ENCODE measurements around the gene DNER. TPM values are rescaled to one million over a fixed set of nuclear protein-coding genes. Genes with fewer than 3 reads are reported as not detected.

Gene DNER
- polyA plus RNA-seq, 1 experiment, result not detected

GRCh38 chr2:229691631-229692030 lies 22.7 kb downstream of the DNER start:
- no peaks in the 10 kb centered on the region for H3K27me3 ChIP-seq (ENCODE audit: control insufficient read depth, insufficient read depth, low read length)
- H3K9me3 ChIP-seq (ENCODE audit: control insufficient read depth, insufficient read depth, low read length), result no peaks in the 10 kb centered on the region
- H3K4me3 ChIP-seq (ENCODE audit: low read depth, low read length), result no peak overlapping the region
- no peak for DNase-seq (ENCODE audit: low read depth, low spot score)
- ChIA-PET POLR2A (no interaction called here), CTCF (no interaction called here)
- TF ChIP-seq CTCF (IDR thresholded peaks at IDR 0.05; ENCODE audit: low read depth, low read length), result no peak
- H3K27ac ChIP-seq (ENCODE audit: low read depth, low read length), result no peak overlapping the region

GRCh38 chr2:229689307-229689839 lies 25.0 kb downstream of the DNER start:
- TF ChIP-seq CTCF (IDR thresholded peaks at IDR 0.05; ENCODE audit: low read depth, low read length), result no peak
- H3K4me3 ChIP-seq (ENCODE audit: low read depth, low read length), result no peak overlapping the region
- no peaks in the 10 kb centered on the region for H3K27me3 ChIP-seq (ENCODE audit: control insufficient read depth, insufficient read depth, low read length)
- ChIA-PET POLR2A (no interaction called here), CTCF (no interaction called here)
- H3K27ac ChIP-seq (ENCODE audit: low read depth, low read length), result no peak overlapping the region
- no peak for DNase-seq (ENCODE audit: low read depth, low spot score)
- no peaks in the 10 kb centered on the region; the same call in 1 of the 2 replicates for H3K9me3 ChIP-seq (ENCODE audit: control insufficient read depth, insufficient read depth, low read length)

- CTCF ChIA-PET, result no interaction called here
- no peak for DNase-seq (ENCODE audit: low read depth, low spot score)
- Histone ChIP-seq H3K27ac (ENCODE audit: low read depth, low read length) (no peak overlapping the region), H3K4me3 (ENCODE audit: low read depth, low read length) (no peak overlapping the region), H3K27me3 (ENCODE audit: control insufficient read depth, insufficient read depth, low read length) (no peaks in the 10 kb centered on the region), H3K9me3 (ENCODE audit: control insufficient read depth, insufficient read depth, low read length) (no peaks in the 10 kb centered on the region; the same call in 1 of the 2 replicates)
- POLR2A ChIA-PET, result no interaction called here
- no peak for TF ChIP-seq CTCF (IDR thresholded peaks at IDR 0.05; ENCODE audit: low read depth, low read length)
These were observed 26.2 kb downstream of the DNER start for GRCh38 chr2:229688141-229688540.

GRCh38 chr2:229686122-229686919 lies 28.0 kb downstream of the DNER start:
- H3K27me3 ChIP-seq (ENCODE audit: control insufficient read depth, insufficient read depth, low read length), result no peaks in the 10 kb centered on the region
- no peaks in the 10 kb centered on the region; the same call in 1 of the 2 replicates for H3K9me3 ChIP-seq (ENCODE audit: control insufficient read depth, insufficient read depth, low read length)
- DNase-seq (ENCODE audit: low read depth, low spot score), result no peak
- ChIA-PET CTCF (no interaction called here), POLR2A (no interaction called here)
- TF ChIP-seq CTCF (IDR thresholded peaks at IDR 0.05; ENCODE audit: low read depth, low read length), result no peak
- H3K27ac ChIP-seq (ENCODE audit: low read depth, low read length), result no peak overlapping the region
- H3K4me3 ChIP-seq (ENCODE audit: low read depth, low read length), result no peak overlapping the region

- CTCF ChIA-PET, result no interaction called here
- Histone ChIP-seq H3K27ac (ENCODE audit: low read depth, low read length) (no peak overlapping the region), H3K27me3 (ENCODE audit: control insufficient read depth, insufficient read depth, low read length) (no peaks in the 10 kb centered on the region), H3K9me3 (ENCODE audit: control insufficient read depth, insufficient read depth, low read length) (no peaks in the 10 kb centered on the region; the same call in 1 of the 2 replicates), H3K4me3 (ENCODE audit: low read depth, low read length) (no peak overlapping the region)
- TF ChIP-seq CTCF (IDR thresholded peaks at IDR 0.05; ENCODE audit: low read depth, low read length), result no peak
- no peak for DNase-seq (ENCODE audit: low read depth, low spot score)
- POLR2A ChIA-PET, result no interaction called here
These were observed 29.3 kb downstream of the DNER start for GRCh38 chr2:229684942-229685562.
